ENCODE measurements around the gene SLC25A1.

SLC25A1 gene

GRCh38 chr22:19195796-19196731, 17.5 kb upstream of the SLC25A1 start:
- TF ChIP-seq CTCF (IDR thresholded peaks at IDR 0.05; ENCODE audit: extremely low read depth, insufficient read depth, missing control alignments): no peak
- in situ Hi-C loops (cut with MboI; ENCODE audit: low pct_unique_long_range_greater_than_20kb, low sequenced_read_pairs, unreplicated experiment): no loop called here
- no peak for DNase-seq (ENCODE audit: low spot score)

- in situ Hi-C loops (cut with MboI; ENCODE audit: low pct_unique_long_range_greater_than_20kb, low sequenced_read_pairs, unreplicated experiment): no loop called here
- TF ChIP-seq CTCF (IDR thresholded peaks at IDR 0.05; ENCODE audit: extremely low read depth, insufficient read depth, missing control alignments): no peak
- DNase-seq (ENCODE audit: low spot score): no peak
Measured at GRCh38 chr22:19194766-19195536, 16.4 kb upstream of the SLC25A1 start.

- DNase-seq (ENCODE audit: low spot score): no peak
- no peak for TF ChIP-seq CTCF (IDR thresholded peaks at IDR 0.05; ENCODE audit: extremely low read depth, insufficient read depth, missing control alignments)
- in situ Hi-C loops (cut with MboI; ENCODE audit: low pct_unique_long_range_greater_than_20kb, low sequenced_read_pairs, unreplicated experiment): no loop called here
Measured at GRCh38 chr22:19193879-19194278, 15.3 kb upstream of the SLC25A1 start.

- no peak for TF ChIP-seq CTCF (IDR thresholded peaks at IDR 0.05; ENCODE audit: extremely low read depth, insufficient read depth, missing control alignments)
- in situ Hi-C loops (cut with MboI; ENCODE audit: low pct_unique_long_range_greater_than_20kb, low sequenced_read_pairs, unreplicated experiment): no loop called here
- DNase-seq (ENCODE audit: low spot score): no peak
Measured at GRCh38 chr22:19187716-19188563, 9.4 kb upstream of the SLC25A1 start.

GRCh38 chr22:19184276-19184997, 5.9 kb upstream of the SLC25A1 start:
- no peak for DNase-seq (ENCODE audit: low spot score)
- in situ Hi-C loops (cut with MboI; ENCODE audit: low pct_unique_long_range_greater_than_20kb, low sequenced_read_pairs, unreplicated experiment): no loop called here

More at GRCh38 chr22:19184276-19184997, 5.9 kb upstream of the SLC25A1 start:
- no peak for TF ChIP-seq CTCF (IDR thresholded peaks at IDR 0.05; ENCODE audit: extremely low read depth, insufficient read depth, missing control alignments)

All from GM13977 (cell line).